H9 (cell line): ENCODE results near the gene TACC2. TPM values are rescaled to one million over a fixed set of nuclear protein-coding genes. Genes with fewer than 3 reads are reported as not detected.

ENCODE experiments used
- DNase-seq: peaks from one replicate; pipeline ENCODE4 v3.0.0-alpha.2; 2017
- H2AFZ ChIP-seq: one replicate; pipeline ENCODE4 v1.6.1; 2013; ENCODE audit warnings: mild to moderate bottlenecking, low read length, control low read depth, moderate library complexity
- H2AK5ac ChIP-seq: 2 replicates; pipeline ENCODE4 v1.6.1; 2013; ENCODE audit warnings: low read length, control low read depth, mixed read lengths; ENCODE audit not compliant: insufficient read length
- H2BK120ac ChIP-seq: one replicate; pipeline ENCODE4 v1.6.1; 2013; ENCODE audit warnings: low read depth, mild to moderate bottlenecking, low read length, control low read depth, inconsistent platforms; ENCODE audit not compliant: poor library complexity, severe bottlenecking
- H2BK12ac ChIP-seq: 2 replicates; pipeline ENCODE4 v1.6.1; 2013; ENCODE audit warnings: low read length, control low read depth, mixed read lengths, low read depth; ENCODE audit not compliant: insufficient read length
- H2BK15ac ChIP-seq: 2 replicates; pipeline ENCODE4 v1.6.1; 2013; ENCODE audit warnings: low read depth, low read length, control low read depth
- H2BK20ac ChIP-seq: one replicate; pipeline ENCODE4 v1.6.1; 2013; ENCODE audit warnings: low read depth, mild to moderate bottlenecking, low read length, control low read depth, inconsistent platforms; ENCODE audit not compliant: poor library complexity, severe bottlenecking
- H2BK5ac ChIP-seq: 2 replicates; pipeline ENCODE4 v1.6.1; 2013; ENCODE audit warnings: low read length, control low read depth, mixed read lengths; ENCODE audit not compliant: insufficient read length
- H3K14ac ChIP-seq: 2 replicates; pipeline ENCODE4 v1.6.1; 2013; ENCODE audit warnings: low read length, control low read depth; ENCODE audit not compliant: insufficient read depth
- H3K18ac ChIP-seq: 2 replicates; pipeline ENCODE4 v1.6.1; 2013; ENCODE audit warnings: low read depth, mild to moderate bottlenecking, mixed read lengths, low read length, control low read depth; ENCODE audit not compliant: insufficient read length
- H3K23ac ChIP-seq: 2 replicates; pipeline ENCODE4 v1.6.1; 2013; ENCODE audit warnings: low read length, control low read depth, mixed read lengths, low read depth; ENCODE audit not compliant: insufficient read length
- H3K23me2 ChIP-seq: 2 replicates; pipeline ENCODE4 v1.6.1; 2013; ENCODE audit warnings: low read depth, mild to moderate bottlenecking, mixed read lengths, low read length, control low read depth; ENCODE audit not compliant: insufficient read length, poor library complexity, severe bottlenecking
- H3K27ac ChIP-seq: 2 replicates; pipeline ENCODE4 v1.5.1; 2013; ENCODE audit warnings: low read length, control low read depth, mixed read lengths, low read depth; ENCODE audit not compliant: insufficient read length
- H3K27me3 ChIP-seq: 2 replicates; pipeline ENCODE4 v1.6.1; 2013; ENCODE audit warnings: low read length, control low read depth, inconsistent platforms; ENCODE audit not compliant: insufficient read depth
- H3K4ac ChIP-seq: 2 replicates; pipeline ENCODE4 v1.6.1; 2013; ENCODE audit warnings: low read depth, mild to moderate bottlenecking, control low read depth, inconsistent platforms, low read length, moderate library complexity
- H3K4me1 ChIP-seq: 2 replicates; pipeline ENCODE4 v1.6.1; 2013; ENCODE audit warnings: low read length, control low read depth, inconsistent platforms; ENCODE audit not compliant: insufficient read depth
- H3K4me2 ChIP-seq: 2 replicates; pipeline ENCODE4 v1.6.1; 2013; ENCODE audit warnings: low read length, control low read depth, mixed read lengths; ENCODE audit not compliant: insufficient read length, insufficient read depth
- H3K56ac ChIP-seq: 2 replicates; pipeline ENCODE4 v1.6.1; 2013; ENCODE audit warnings: low read depth, mild to moderate bottlenecking, mixed read lengths, low read length, control low read depth; ENCODE audit not compliant: insufficient read length
- H3K79me1 ChIP-seq: 2 replicates; pipeline ENCODE4 v1.6.1; 2013; ENCODE audit warnings: low read depth, mild to moderate bottlenecking, moderate library complexity, low read length, control low read depth, inconsistent platforms; ENCODE audit not compliant: insufficient read depth, poor library complexity, severe bottlenecking
- H3K79me2 ChIP-seq: 2 replicates; pipeline ENCODE4 v1.6.1; 2013; ENCODE audit warnings: low read length, control low read depth, inconsistent platforms; ENCODE audit not compliant: insufficient read depth
- H3K9ac ChIP-seq: 2 replicates; pipeline ENCODE4 v1.6.1; 2013; ENCODE audit warnings: low read length, control low read depth, mixed read lengths; ENCODE audit not compliant: insufficient read length; ENCODE audit errors: extremely low read depth
- H3K9me3 ChIP-seq: one replicate; pipeline ENCODE4 v1.6.1; 2013; ENCODE audit warnings: low read depth, low read length, inconsistent platforms; ENCODE audit not compliant: control insufficient read depth
- H3T11ph ChIP-seq: one replicate; pipeline ENCODE4 v1.6.1; 2013; ENCODE audit warnings: mild to moderate bottlenecking, low read length, control low read depth, inconsistent platforms
- H4K20me1 ChIP-seq: one replicate; pipeline ENCODE4 v1.6.1; 2013; ENCODE audit not compliant: control insufficient read depth, insufficient read length, insufficient read depth
- H4K5ac ChIP-seq: 2 replicates; pipeline ENCODE4 v1.6.1; 2013; ENCODE audit warnings: low read depth, mild to moderate bottlenecking, mixed read lengths, low read length, control low read depth; ENCODE audit not compliant: insufficient read length
- H4K8ac ChIP-seq: replicated peaks from 2 replicates; pipeline ENCODE4 v1.6.1; 2013; ENCODE audit warnings: low read length, control low read depth, mixed read lengths, low read depth; ENCODE audit not compliant: insufficient read length
- H4K91ac ChIP-seq: 2 replicates; pipeline ENCODE4 v1.6.1; 2013; ENCODE audit warnings: low read depth, mild to moderate bottlenecking, moderate library complexity, mixed read lengths, low read length, control low read depth; ENCODE audit not compliant: insufficient read length
- H3K27ac Mint-ChIP-seq, 3 experiments: 2 replicates in 2 of 3; 3 replicates in 1 of 3; pipeline ENCODE4 v1.8.0; 2020 to 2021; ENCODE audit warnings: mixed read lengths in 3 of 3, mild to moderate bottlenecking in 1 of 3, moderate library complexity in 1 of 3
- H3K27me3 Mint-ChIP-seq: 2 replicates; pipeline ENCODE4 v1.8.0; 2021; ENCODE audit warnings: low read depth, mild to moderate bottlenecking, moderate library complexity, mixed read lengths
- H3K36me3 Mint-ChIP-seq, 3 experiments: 2 replicates in 2 of 3; 3 replicates in 1 of 3; pipeline ENCODE4 v1.8.0; 2020 to 2021; ENCODE audit warnings: low read depth in 3 of 3, mixed read lengths in 3 of 3; ENCODE audit not compliant: insufficient read depth in 1 of 3
- H3K4me1 Mint-ChIP-seq, 2 experiments: 2 replicates each; pipeline ENCODE4 v1.8.0; 2020; ENCODE audit warnings: mixed read lengths in 2 of 2
- H3K4me3 Mint-ChIP-seq, 2 experiments: 2 replicates in 1 of 2; 3 replicates in 1 of 2; pipeline ENCODE4 v1.8.0; 2020 to 2021; ENCODE audit warnings: mild to moderate bottlenecking in 2 of 2, mixed read lengths in 2 of 2, moderate library complexity in 1 of 2
- H3K9me3 Mint-ChIP-seq, 2 experiments: 2 replicates in 1 of 2; 3 replicates in 1 of 2; pipeline ENCODE4 v1.8.0; 2020; ENCODE audit warnings: mild to moderate bottlenecking in 2 of 2, mixed read lengths in 2 of 2, moderate library complexity in 1 of 2
- CTCF ChIP-seq: fragments of 200-600 bp; sonication (generic); conservative IDR thresholded peaks from 3 replicates; pipeline ENCODE4 v1.8.0; 2021; ENCODE audit warnings: antibody characterized with exemption, mild to moderate bottlenecking
- WGBS: extraction: QIAGEN DNeasy Blood & Tissue Kit; methylation state at CpG from one replicate; pipeline ENCODE4 v1.1.7; 2013; ENCODE audit warnings: missing lambda C conversion rate, low lambda C conversion rate, mixed read lengths; ENCODE audit not compliant: insufficient read length; ENCODE audit errors: extremely low coverage; 5-methylcytosine and 5-hydroxymethylcytosine counted together
- total RNA-seq: library from RNA; stranded (reverse); gene quantifications from 2 replicates; pipeline ENCODE4 v1.2.1, GENCODE V29; 2021

Gene TACC2
- total RNA-seq, 1 experiment from 2014 or later: 58.1 TPM

- no CpG with 5 or more reads among the region's 7 CpGs for WGBS
- Histone ChIP-seq H3K27me3 (no peaks in the 10 kb centered on the region), H2BK5ac (no peak overlapping the region), H3K79me2 (no peaks in the 10 kb centered on the region), H4K5ac (no peak overlapping the region), H2BK15ac (no peak overlapping the region), H3K14ac (no peak overlapping the region), H3K79me1 (no peaks in the 10 kb centered on the region), H3K56ac (no peak overlapping the region), H3K4me2 (no peak overlapping the region), H3K4me1 (no peaks in the 10 kb centered on the region), H3K23ac (no peak overlapping the region), H3T11ph (no peak overlapping the region), H2AK5ac (no peak overlapping the region), H2BK120ac (no peak overlapping the region), H4K8ac (no peak overlapping the region), H3K9me3 (no peaks in the 10 kb centered on the region), H4K20me1 (no peaks in the 10 kb centered on the region), H2BK12ac (no peak overlapping the region), H3K4ac (no peak overlapping the region), H2AFZ (peak overlapping the region; percentile 25), H3K23me2 (no peaks in the 10 kb centered on the region), H3K27ac (no peak overlapping the region), H4K91ac (no peak overlapping the region), H3K18ac (no peak overlapping the region), H2BK20ac (no peak overlapping the region), H3K9ac (no peak overlapping the region)
- DNase-seq: no peak
- no peaks in the 10 kb centered on the region for H3K36me3 Mint-ChIP-seq
- peaks cover 26 to 31% of the 10 kb centered on the region in 2 experiments for H3K4me1 Mint-ChIP-seq
- no peak overlapping the region for H3K4me3 Mint-ChIP-seq
- peaks cover 1% of the 10 kb centered on the region for H3K27me3 Mint-ChIP-seq
- peak overlapping the region in 1 of 3 experiments; percentile 11; a peak in 2 of 7 replicates for H3K27ac Mint-ChIP-seq
- H3K9me3 Mint-ChIP-seq: no peaks in the 10 kb centered on the region; a peak in 1 of 5 replicates
- TF ChIP-seq CTCF: no peak
These were observed 29.5 kb downstream of the TACC2 start for GRCh38 chr10:122018491-122018890.
